ENCODE data around the gene ELMO1. TPM values are rescaled to one million over a fixed set of nuclear protein-coding genes. Genes with fewer than 3 reads are reported as not detected.

ELMO1 gene
- total RNA-seq, 1 experiment from 2014 or later: not detected

DNA sequence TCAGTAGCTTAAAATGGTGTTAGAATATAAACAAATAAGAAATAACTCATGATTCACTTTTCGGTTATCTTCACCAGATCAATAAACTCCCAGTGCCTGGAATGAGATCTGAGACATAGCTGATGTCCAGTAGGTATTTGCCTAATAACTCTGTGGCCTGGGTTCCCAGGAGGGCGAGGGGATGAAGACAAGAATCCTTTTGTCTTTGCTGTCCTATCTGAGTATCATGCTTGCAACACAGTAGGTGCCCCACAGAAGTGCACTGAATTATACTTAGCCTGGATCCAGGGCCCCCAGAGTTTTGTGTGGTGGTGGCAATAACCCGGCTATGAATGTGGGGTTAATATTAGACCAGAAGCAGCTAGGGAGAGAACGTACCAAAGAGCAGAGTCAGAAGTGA is 374.3 kb downstream of the ELMO1 start:
- Histone ChIP-seq H3K27ac (ENCODE audit: low read depth, low read length, poor library complexity, severe bottlenecking) (no peak overlapping the region), H3K36me3 (ENCODE audit: insufficient read depth, low read length, poor library complexity, severe bottlenecking) (no peaks in the 10 kb centered on the region), H3K27me3 (replicated peaks; ENCODE audit: insufficient read depth, low read depth, low read length, poor library complexity) (peaks cover 7% of the 10 kb centered on the region), H3K4me3 (ENCODE audit: low read depth, low read length, poor library complexity, severe bottlenecking) (no peak overlapping the region), H3K4me1 (ENCODE audit: insufficient read depth, low read length, poor library complexity, severe bottlenecking) (no peaks in the 10 kb centered on the region), H3K9me3 (ENCODE audit: low read depth, low read length, poor library complexity, severe bottlenecking) (no peaks in the 10 kb centered on the region)
- no peak for DNase-seq (ENCODE audit: low spot score)
- CTCF ChIA-PET: no interaction called here
- TF ChIP-seq EZH2 (IDR thresholded peaks at IDR 0.05; ENCODE audit: borderline replicate concordance, low read depth, low read length, poor library complexity, severe bottlenecking): no peak
- TF ChIP-seq, protein P1, sequence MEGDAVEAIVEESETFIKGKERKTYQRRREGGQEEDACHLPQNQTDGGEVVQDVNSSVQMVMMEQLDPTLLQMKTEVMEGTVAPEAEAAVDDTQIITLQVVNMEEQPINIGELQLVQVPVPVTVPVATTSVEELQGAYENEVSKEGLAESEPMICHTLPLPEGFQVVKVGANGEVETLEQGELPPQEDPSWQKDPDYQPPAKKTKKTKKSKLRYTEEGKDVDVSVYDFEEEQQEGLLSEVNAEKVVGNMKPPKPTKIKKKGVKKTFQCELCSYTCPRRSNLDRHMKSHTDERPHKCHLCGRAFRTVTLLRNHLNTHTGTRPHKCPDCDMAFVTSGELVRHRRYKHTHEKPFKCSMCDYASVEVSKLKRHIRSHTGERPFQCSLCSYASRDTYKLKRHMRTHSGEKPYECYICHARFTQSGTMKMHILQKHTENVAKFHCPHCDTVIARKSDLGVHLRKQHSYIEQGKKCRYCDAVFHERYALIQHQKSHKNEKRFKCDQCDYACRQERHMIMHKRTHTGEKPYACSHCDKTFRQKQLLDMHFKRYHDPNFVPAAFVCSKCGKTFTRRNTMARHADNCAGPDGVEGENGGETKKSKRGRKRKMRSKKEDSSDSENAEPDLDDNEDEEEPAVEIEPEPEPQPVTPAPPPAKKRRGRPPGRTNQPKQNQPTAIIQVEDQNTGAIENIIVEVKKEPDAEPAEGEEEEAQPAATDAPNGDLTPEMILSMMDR (conservative IDR thresholded peaks at IDR 0.05; ENCODE audit: low read depth, low read length): no peak
- no TSS peak for BruUV-seq (replicated peaks)
- intact Hi-C loops (cut with micrococcal nuclease; ENCODE audit: unreplicated experiment): no loop called here
- POLR2A ChIA-PET (ENCODE audit: low non-redundant PET): no interaction called here

DNA sequence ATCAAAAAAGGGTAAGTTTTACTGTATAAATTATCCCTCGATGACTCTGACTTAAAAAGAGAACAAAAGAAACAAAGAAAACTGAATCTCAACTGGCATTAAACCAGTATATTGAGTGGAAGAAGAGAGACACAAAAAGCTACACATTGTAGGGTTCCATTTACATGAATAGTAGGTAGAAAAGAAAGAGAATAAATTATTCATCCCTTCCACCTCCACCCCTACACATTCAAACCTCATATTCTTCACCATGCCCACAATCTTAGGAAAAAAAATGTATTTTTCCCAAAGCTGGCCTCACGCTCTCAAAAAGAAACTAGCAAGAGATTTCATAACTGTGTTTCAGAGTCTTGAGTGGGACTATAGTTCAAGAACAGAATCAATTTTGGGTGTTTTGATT is 377.5 kb downstream of the ELMO1 start:
- Histone ChIP-seq H3K9me3 (ENCODE audit: low read depth, low read length, poor library complexity, severe bottlenecking) (no peaks in the 10 kb centered on the region), H3K27me3 (replicated peaks; ENCODE audit: insufficient read depth, low read depth, low read length, poor library complexity) (peaks cover 7% of the 10 kb centered on the region), H3K27ac (ENCODE audit: low read depth, low read length, poor library complexity, severe bottlenecking) (no peak overlapping the region), H3K4me1 (ENCODE audit: insufficient read depth, low read length, poor library complexity, severe bottlenecking) (no peaks in the 10 kb centered on the region), H3K36me3 (ENCODE audit: insufficient read depth, low read length, poor library complexity, severe bottlenecking) (no peaks in the 10 kb centered on the region), H3K4me3 (ENCODE audit: low read depth, low read length, poor library complexity, severe bottlenecking) (no peak overlapping the region)
- POLR2A ChIA-PET (ENCODE audit: low non-redundant PET): no interaction called here
- CTCF ChIA-PET: no interaction called here
- DNase-seq (ENCODE audit: low spot score): no peak
- TF ChIP-seq, protein P1 (conservative IDR thresholded peaks at IDR 0.05; ENCODE audit: low read depth, low read length): no peak
- TF ChIP-seq EZH2 (IDR thresholded peaks at IDR 0.05; ENCODE audit: borderline replicate concordance, low read depth, low read length, poor library complexity, severe bottlenecking): no peak
- no TSS peak for BruUV-seq (replicated peaks)
- intact Hi-C loops (cut with micrococcal nuclease; ENCODE audit: unreplicated experiment): no loop called here

DNA sequence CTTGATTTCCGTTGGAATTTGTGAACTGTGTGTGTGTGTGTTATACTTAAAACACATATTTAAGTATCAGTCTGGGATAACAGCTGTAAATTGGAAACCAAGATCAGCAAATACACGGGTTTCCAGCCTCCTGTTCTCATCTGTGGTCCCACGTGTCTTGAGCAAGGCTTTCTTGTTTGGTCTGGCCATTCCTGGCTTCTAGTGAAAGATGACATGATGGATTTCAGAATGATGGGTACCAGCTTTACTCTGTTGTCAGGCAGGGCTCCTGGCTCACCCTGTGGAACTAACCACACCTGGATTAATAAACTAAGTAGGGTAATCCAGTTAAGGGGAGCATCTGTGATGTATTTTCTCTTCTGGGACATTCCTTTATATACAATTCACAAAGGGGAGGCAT is 378.2 kb downstream of the ELMO1 start:
- TF ChIP-seq, protein P1 (conservative IDR thresholded peaks at IDR 0.05; ENCODE audit: low read depth, low read length): no peak
- no peak for TF ChIP-seq EZH2 (IDR thresholded peaks at IDR 0.05; ENCODE audit: borderline replicate concordance, low read depth, low read length, poor library complexity, severe bottlenecking)
- H3K27me3 ChIP-seq (replicated peaks; ENCODE audit: insufficient read depth, low read depth, low read length, poor library complexity): peaks cover 7% of the 10 kb centered on the region
- ChIA-PET POLR2A (ENCODE audit: low non-redundant PET) (no interaction called here), CTCF (no interaction called here)
- no TSS peak for BruUV-seq (replicated peaks)
- H3K27ac ChIP-seq (ENCODE audit: low read depth, low read length, poor library complexity, severe bottlenecking): no peak overlapping the region
- intact Hi-C loops (cut with micrococcal nuclease; ENCODE audit: unreplicated experiment): no loop called here
- H3K4me3 ChIP-seq (ENCODE audit: low read depth, low read length, poor library complexity, severe bottlenecking): no peak overlapping the region
- H3K4me1 ChIP-seq (ENCODE audit: insufficient read depth, low read length, poor library complexity, severe bottlenecking): no peaks in the 10 kb centered on the region
- H3K36me3 ChIP-seq (ENCODE audit: insufficient read depth, low read length, poor library complexity, severe bottlenecking): no peaks in the 10 kb centered on the region
- no peak for DNase-seq (ENCODE audit: low spot score)
- H3K9me3 ChIP-seq (ENCODE audit: low read depth, low read length, poor library complexity, severe bottlenecking): no peaks in the 10 kb centered on the region

Measured in A673 (cell line).